IPS-18c (cell line): ENCODE data around the gene GHRH.

Experiments
- H3K4me3 ChIP-seq: 2 replicates; pipeline ENCODE4 v1.7.0; 2013; ENCODE audit warnings: low read depth, mild to moderate bottlenecking, low read length, moderate library complexity; ENCODE audit not compliant: insufficient read depth
- H3K9me3 ChIP-seq: one replicate; pipeline ENCODE4 v1.6.1; 2013; ENCODE audit warnings: mild to moderate bottlenecking, low read length, moderate library complexity; ENCODE audit not compliant: control insufficient read depth, insufficient read depth

The GHRH gene

DNA sequence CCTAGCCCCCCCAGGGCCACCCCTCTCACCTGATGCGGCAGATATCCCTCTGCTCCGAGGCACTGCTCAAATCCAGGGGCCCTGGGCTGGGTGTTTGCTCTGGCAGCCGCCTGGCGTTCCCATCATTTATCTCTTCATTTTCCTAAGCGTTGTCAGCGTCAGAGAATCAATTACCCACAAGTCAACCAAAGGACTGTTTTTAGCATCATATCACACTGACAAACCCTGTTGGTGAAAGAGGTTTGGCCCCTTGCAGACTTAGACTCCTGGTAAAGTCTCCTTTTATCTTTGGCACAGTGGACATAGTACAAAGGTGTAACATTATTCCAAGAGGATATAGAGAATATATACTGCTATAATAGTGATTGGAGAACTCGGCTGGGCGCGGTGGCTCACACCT lies at the start of gene GHRH:
GHRH (minus strand) TSS at position 101 of the 400 bp plus-strand sequence. CDS start 4,925 bp downstream, outside the sequence.
- H3K9me3 ChIP-seq = no peaks in the 10 kb centered on the region

GRCh38 chr20:37310951-37311350 lies 49.3 kb upstream of the GHRH start:
- H3K4me3 ChIP-seq = no peak overlapping the region
- H3K9me3 ChIP-seq = no peaks in the 10 kb centered on the region

More for the DNA sequence above, at the start of gene GHRH:
- no peak within 1 kb of the TSS for H3K4me3 ChIP-seq

GRCh38 chr20:37309936-37310590 lies 48.4 kb upstream of the GHRH start:
- Histone ChIP-seq H3K4me3 (no peak overlapping the region), H3K9me3 (no peaks in the 10 kb centered on the region)

DNA sequence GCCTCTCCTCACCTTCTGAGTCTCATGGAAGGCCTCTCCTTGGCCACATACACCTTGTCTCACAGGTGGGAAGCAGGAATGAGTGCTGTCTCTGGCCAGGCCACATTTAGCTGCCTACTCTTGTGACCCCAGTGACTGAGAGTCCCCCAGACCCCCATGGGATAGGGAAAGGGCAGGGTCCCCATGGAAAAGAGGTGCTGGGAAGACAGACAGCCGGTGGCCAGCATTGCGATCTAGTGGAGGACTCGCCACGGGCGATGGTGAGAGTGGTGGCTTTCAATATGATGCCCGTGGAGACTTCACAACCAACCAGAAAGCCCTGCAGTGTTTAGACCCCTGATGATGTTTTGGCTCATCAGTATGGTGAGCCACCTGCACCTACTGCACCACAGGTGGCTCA lies 47.7 kb upstream of the GHRH start:
- Histone ChIP-seq H3K4me3 (no peak overlapping the region), H3K9me3 (no peaks in the 10 kb centered on the region)

DNA sequence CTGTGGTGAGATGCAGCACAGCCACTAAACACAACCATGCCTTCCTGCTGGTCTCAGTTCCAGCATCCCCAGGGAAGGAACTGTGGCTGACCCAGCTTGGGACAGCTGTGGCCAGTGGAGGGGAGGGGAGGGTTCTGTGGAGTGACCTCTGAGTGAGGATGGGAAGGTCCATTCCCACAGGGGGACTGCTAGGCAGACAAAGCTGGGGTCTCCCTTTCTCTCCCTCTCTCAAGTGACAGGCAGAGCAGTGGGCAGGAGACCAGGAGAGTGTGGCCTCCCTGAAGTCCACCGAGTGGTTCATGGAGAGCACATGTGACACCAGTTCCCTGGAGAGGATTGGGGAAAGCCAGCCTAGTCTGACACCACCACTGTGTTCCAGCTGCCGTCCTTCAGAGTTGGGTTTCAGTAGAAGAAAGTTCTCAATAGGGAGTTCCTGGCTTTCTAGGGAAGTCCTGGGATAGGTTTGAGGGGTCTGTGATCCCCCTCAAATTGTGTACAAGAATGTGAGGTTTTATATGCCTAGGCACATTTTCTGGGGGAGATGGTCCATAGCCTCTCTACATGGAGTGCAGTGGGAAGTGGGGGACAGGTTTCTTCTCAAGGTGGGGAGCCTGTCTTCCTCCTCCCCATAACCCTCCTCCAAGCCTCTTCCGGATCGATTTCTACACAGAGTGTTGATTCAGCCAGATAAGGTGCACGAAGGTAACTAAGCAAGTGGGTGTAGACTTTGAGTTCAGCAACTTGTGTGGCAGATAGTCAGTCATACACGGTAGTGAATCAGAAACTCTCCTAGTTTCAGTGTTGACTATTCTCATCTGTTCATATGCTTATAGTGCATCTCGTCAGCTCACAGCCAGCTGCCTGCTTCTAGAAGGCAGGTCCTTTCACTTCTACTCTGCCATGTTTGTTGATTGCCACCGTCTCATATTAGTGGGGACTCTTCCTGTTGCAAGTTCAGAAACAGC lies 46.8 kb upstream of the GHRH start:
- Histone ChIP-seq H3K4me3 (no peak overlapping the region), H3K9me3 (no peaks in the 10 kb centered on the region)

GRCh38 chr20:37305839-37306238 lies 44.2 kb upstream of the GHRH start:
- Histone ChIP-seq H3K4me3 (no peak overlapping the region), H3K9me3 (no peaks in the 10 kb centered on the region)

DNA sequence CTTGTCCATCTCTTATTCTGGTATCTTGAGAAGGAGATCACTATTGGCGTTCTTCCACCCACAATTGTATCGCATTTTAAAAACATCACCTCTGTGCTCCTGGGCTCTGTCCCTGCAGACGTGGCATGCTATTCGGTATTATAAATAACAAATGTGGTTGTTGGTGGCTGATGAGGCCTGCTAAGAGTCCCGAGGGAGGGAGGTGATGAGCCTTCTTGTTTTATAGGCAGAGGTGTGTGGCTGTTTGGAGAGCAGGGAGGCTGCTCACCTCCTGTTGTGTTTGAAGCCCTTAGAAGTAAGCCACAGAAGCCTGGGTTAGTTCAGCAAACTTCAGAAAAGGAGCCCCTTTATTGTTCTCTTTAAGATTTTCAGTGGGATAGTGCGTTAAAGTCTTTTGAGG lies 43.5 kb upstream of the GHRH start:
- Histone ChIP-seq H3K4me3 (no peak overlapping the region), H3K9me3 (peaks cover 2% of the 10 kb centered on the region)

DNA sequence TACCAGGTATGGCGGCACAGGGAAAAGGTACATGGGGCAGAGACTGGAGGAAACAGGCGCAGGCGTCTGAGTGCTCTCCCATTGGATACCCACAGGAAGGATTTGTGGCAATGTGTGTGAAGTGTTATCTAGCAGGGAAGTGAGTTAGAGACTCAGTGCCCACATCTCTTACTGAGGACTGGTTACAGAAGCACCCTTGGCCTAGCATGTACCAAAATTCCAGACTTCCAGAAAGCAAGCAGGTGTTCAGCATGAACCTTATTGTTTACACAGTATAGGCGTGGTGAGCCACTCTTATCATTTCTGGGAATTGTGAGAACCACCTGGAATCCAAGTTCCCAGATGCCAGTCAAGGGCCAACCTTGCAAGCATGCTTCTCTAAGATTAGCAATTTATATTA lies 42.0 kb upstream of the GHRH start:
- peaks cover 2% of the 10 kb centered on the region for H3K9me3 ChIP-seq
- no peak overlapping the region for H3K4me3 ChIP-seq

DNA sequence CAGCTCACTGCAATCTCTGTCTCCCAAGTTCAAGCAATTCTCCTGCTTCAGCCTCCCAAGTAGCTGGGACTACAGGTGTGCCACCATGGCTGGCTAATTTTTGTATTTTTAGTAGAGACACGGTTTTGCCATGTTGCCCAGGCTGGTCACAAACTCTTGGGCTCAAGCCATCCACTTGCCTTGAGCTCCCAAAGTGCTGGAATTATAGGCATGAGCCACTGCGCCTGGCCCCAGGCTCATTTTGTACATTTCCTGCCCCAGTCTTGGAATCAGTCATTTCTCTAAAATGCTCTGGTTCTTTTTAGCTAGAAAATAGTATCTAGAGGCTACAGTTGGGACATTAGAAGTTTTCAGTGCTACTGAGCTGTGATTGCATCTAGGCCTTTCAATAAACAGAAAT lies 41.4 kb upstream of the GHRH start:
- no peak overlapping the region for H3K4me3 ChIP-seq
- peaks cover 2% of the 10 kb centered on the region for H3K9me3 ChIP-seq

- Histone ChIP-seq H3K9me3 (peaks cover 2% of the 10 kb centered on the region), H3K4me3 (no peak overlapping the region)
These were observed 39.9 kb upstream of the GHRH start for GRCh38 chr20:37301558-37301957.

GRCh38 chr20:37301120-37301519 lies 39.5 kb upstream of the GHRH start:
- H3K9me3 ChIP-seq = peaks cover 2% of the 10 kb centered on the region
- no peak overlapping the region for H3K4me3 ChIP-seq

- H3K9me3 ChIP-seq = peaks cover 2% of the 10 kb centered on the region
- H3K4me3 ChIP-seq = no peak overlapping the region
These were observed 38.3 kb upstream of the GHRH start for GRCh38 chr20:37299718-37300528.

DNA sequence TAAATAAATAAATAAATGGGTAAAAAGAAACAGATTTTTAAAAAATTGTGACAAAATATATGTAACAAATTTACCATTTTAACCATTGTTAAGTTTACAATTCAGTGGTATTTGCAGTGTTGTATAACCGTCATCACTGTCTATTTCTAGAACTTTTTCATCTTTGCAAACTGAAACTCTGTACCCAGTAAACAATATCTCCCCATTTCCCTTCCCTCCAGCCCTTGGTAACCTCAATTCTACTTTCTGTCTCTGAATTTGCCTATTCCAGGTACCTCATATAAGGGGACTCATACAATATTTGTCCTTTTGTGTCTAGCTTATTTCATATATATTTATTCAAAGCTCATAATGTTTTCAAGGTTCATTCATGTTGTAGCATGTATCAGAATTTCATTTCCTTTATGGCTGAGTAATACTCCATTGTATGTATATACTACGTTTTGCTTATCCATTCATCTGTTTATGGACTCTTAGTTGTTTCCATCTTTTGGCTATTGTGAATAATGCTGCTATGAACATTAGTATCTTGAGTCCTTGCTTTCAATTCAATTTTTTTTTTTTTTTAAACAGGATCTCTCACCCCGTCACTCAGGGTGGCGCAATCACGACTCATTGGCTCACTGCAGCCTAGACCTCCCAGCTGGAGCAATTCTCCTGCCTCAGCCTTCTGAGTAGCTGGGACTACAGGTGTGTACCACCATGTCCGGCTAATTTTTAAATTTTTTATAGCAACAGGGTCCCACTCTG lies 36.8 kb upstream of the GHRH start:
- Histone ChIP-seq H3K4me3 (no peak overlapping the region), H3K9me3 (peaks cover 2% of the 10 kb centered on the region)

GRCh38 chr20:37297066-37297736 lies 35.6 kb upstream of the GHRH start:
- Histone ChIP-seq H3K9me3 (peaks cover 2% of the 10 kb centered on the region), H3K4me3 (no peak overlapping the region)

DNA sequence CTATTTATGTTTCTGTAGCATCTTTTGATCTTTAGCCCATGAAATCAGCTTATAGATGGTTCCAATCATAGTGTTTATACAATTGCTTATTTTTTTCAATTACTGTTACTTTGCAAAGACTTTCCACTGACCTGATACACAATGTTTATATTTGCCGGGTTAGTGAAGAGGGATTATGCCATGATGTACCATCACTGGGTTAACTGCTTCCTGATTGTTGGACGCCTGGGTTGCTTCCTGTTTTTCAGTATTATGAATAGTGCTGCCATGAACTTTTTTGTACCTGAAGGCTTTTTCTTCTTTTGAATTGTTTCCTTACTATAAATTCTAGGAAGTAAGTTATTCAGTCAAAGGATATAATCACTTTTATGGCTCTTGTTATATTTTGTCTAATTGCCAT lies 34.8 kb upstream of the GHRH start:
- Histone ChIP-seq H3K9me3 (peaks cover 2% of the 10 kb centered on the region), H3K4me3 (no peak overlapping the region)

- peaks cover 2% of the 10 kb centered on the region for H3K9me3 ChIP-seq
These were observed 34.0 kb upstream of the GHRH start for GRCh38 chr20:37295595-37295994.

More at GRCh38 chr20:37295595-37295994, 34.0 kb upstream of the GHRH start:
- no peak overlapping the region for H3K4me3 ChIP-seq
